HG03457 (cell line): ENCODE data around the gene MSANTD3.
"Not testable (repeated sequence)": the region's sequence is repeated elsewhere in the genome, so short reads cannot be mapped to it uniquely, and the experiment has no call there.

Experiments
- ATAC-seq: cut with Tn5 transposase; IDR thresholded peaks from one replicate; pipeline ENCODE4 v1.9.1; 2021; ENCODE audit warnings: moderate number of reproducible peaks; ENCODE audit not compliant: unreplicated experiment

Gene MSANTD3

GRCh38 chr9:100428871-100429654 is 2.1 kb downstream of the MSANTD3 start:
- ATAC-seq: no peak

- no peak for ATAC-seq
Measured at GRCh38 chr9:100430286-100430940, 3.5 kb downstream of the MSANTD3 start.

- no peak for ATAC-seq
Measured at GRCh38 chr9:100431886-100432285, 4.9 kb downstream of the MSANTD3 start.

GRCh38 chr9:100432736-100433135 is 5.8 kb downstream of the MSANTD3 start:
- no peak for ATAC-seq

- no peak for ATAC-seq
Measured at GRCh38 chr9:100436571-100436970, 9.6 kb downstream of the MSANTD3 start.

GRCh38 chr9:100437860-100438805 is 11.2 kb downstream of the MSANTD3 start:
- ATAC-seq: no peak

GRCh38 chr9:100440071-100440470 is 13.1 kb downstream of the MSANTD3 start:
- ATAC-seq: no peak

GRCh38 chr9:100440487-100440886 is 13.5 kb downstream of the MSANTD3 start:
- not testable (repeated sequence) for ATAC-seq

- no peak for ATAC-seq
Measured at GRCh38 chr9:100441911-100442361, 15.0 kb downstream of the MSANTD3 start.

GRCh38 chr9:100443781-100444768 is 17.1 kb downstream of the MSANTD3 start:
- ATAC-seq: no peak

GRCh38 chr9:100445161-100445902 is 18.4 kb downstream of the MSANTD3 start:
- no peak for ATAC-seq

GRCh38 chr9:100445903-100446549 is 19.1 kb downstream of the MSANTD3 start:
- no peak for ATAC-seq

- ATAC-seq: no peak
Measured at GRCh38 chr9:100447041-100447440, 20.1 kb downstream of the MSANTD3 start.

- ATAC-seq: no peak
Measured at GRCh38 chr9:100448266-100448665, 21.3 kb downstream of the MSANTD3 start.

GRCh38 chr9:100449420-100449819 is 22.5 kb downstream of the MSANTD3 start:
- ATAC-seq: peak; percentile 79

GRCh38 chr9:100452894-100453293 is 26.0 kb downstream of the MSANTD3 start:
- no peak for ATAC-seq

- ATAC-seq: no peak
Measured at GRCh38 chr9:100455470-100455869, 28.5 kb downstream of the MSANTD3 start.

GRCh38 chr9:100457517-100457916 is 30.6 kb downstream of the MSANTD3 start:
- no peak for ATAC-seq

GRCh38 chr9:100459963-100460362 is 33.0 kb downstream of the MSANTD3 start:
- ATAC-seq: no peak
